Esophagus (tissue), 2 donors: ENCODE measurements around the gene CNP. TPM values are rescaled to one million over a fixed set of nuclear protein-coding genes. Genes with fewer than 3 reads are reported as not detected.
A peak's percentile ranks its signal among the peaks of the same experiment; 100 is the strongest.
"Not testable (repeated sequence)": the region's sequence is repeated elsewhere in the genome, so short reads cannot be mapped to it uniquely, and the experiment has no call there.

Experiments
- H3K27ac ChIP-seq, 2 donors: one replicate each; pipeline ENCODE4 v1.5.1; 2013; ENCODE audit warnings: low read depth in 2 of 2, mild to moderate bottlenecking in 2 of 2, inconsistent platforms in 1 of 2, low read length in 1 of 2, moderate library complexity in 1 of 2
- H3K27me3 ChIP-seq, 2 donors: one replicate each; pipeline ENCODE4 v1.6.1; 2013; ENCODE audit warnings: low read length in 2 of 2, control low read depth in 1 of 2, mild to moderate bottlenecking in 1 of 2; ENCODE audit not compliant: insufficient read depth in 2 of 2, control insufficient read depth in 1 of 2
- H3K36me3 ChIP-seq, 2 donors: one replicate each; pipeline ENCODE4 v1.6.1; 2013; ENCODE audit warnings: low read length in 1 of 2; ENCODE audit not compliant: control insufficient read depth in 2 of 2, insufficient read depth in 2 of 2
- H3K4me1 ChIP-seq, 2 donors: one replicate each; pipeline ENCODE4 v1.6.1; 2013; ENCODE audit warnings: low read length in 1 of 2; ENCODE audit not compliant: control insufficient read depth in 2 of 2, insufficient read depth in 2 of 2
- H3K4me3 ChIP-seq, 2 donors: one replicate each; pipeline ENCODE4 v1.5.1; 2013; ENCODE audit warnings: low read length in 2 of 2, mild to moderate bottlenecking in 2 of 2, low read depth in 1 of 2, moderate library complexity in 1 of 2
- H3K9me3 ChIP-seq, 2 donors: one replicate each; pipeline ENCODE4 v1.6.1; 2013; ENCODE audit warnings: mild to moderate bottlenecking in 2 of 2, low read depth in 1 of 2, low read length in 1 of 2, moderate library complexity in 1 of 2; ENCODE audit not compliant: control insufficient read depth in 2 of 2, insufficient read depth in 1 of 2
- WGBS, 2 donors: extraction: QIAGEN DNeasy Blood & Tissue Kit; methylation state at CpG; one replicate each; pipeline ENCODE4 v1.1.7; 2013; 5-methylcytosine and 5-hydroxymethylcytosine counted together
- polyA plus RNA-seq, 2 donors: library from polyadenylated mRNA; stranded (reverse); fragments of 200-250 nt; gene quantifications; one replicate each; pipeline ENCODE4 v1.2.3, GENCODE V29; 2013
- donor health status: healthy with polysubstance abuse.
- donor health status: Bipolar disorder and iron deficiency.

Gene CNP
- polyA plus RNA-seq, 2 donors = 45.2 to 49.1 TPM

DNA sequence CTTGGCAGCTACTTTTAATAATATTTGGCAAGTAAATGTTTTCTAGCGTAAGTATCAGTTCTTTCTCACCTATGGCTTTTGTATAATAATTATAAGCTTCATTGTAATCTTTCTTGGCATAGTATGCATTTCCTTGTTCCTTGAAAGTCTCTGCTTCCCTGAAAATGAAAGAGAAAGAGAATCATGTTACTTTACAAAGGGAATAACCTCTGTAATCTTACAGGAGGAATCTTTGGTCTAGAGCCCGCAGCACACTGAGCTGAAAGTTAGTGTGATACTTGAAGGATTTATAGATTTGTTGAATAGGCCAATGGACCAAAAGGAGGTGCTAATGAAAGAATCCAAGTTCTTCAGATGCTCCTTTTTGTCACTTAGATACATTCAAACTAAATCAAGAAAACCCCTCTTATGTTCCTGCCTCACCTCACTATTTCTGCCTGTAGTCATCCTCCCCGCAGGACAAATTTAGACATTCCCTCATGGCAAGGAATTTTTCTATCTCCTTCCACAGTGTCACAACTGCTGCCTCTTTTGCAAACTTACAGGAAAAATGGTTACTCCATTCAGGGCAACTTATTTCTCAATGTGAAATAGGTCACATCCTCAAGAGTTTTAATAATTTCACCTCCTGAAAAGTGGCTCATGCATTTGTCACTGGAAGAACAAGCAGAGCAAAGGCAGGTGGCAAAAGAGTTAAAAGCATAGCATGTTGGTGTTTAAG lies 34.0 kb downstream of the CNP start:
- 59 to 71% methylated on average over 3 of the region's 3 CpGs for WGBS, 2 donors
- peaks cover 0 to 4% of the 10 kb centered on the region in 2 donors for H3K4me1 ChIP-seq
- H3K27me3 ChIP-seq = no peaks in the 10 kb centered on the region
- H3K9me3 ChIP-seq = no peaks in the 10 kb centered on the region
- no peak overlapping the region for H3K27ac ChIP-seq
- H3K4me3 ChIP-seq = no peak overlapping the region
- H3K36me3 ChIP-seq = peaks cover 3 to 23% of the 10 kb centered on the region in 2 donors

DNA sequence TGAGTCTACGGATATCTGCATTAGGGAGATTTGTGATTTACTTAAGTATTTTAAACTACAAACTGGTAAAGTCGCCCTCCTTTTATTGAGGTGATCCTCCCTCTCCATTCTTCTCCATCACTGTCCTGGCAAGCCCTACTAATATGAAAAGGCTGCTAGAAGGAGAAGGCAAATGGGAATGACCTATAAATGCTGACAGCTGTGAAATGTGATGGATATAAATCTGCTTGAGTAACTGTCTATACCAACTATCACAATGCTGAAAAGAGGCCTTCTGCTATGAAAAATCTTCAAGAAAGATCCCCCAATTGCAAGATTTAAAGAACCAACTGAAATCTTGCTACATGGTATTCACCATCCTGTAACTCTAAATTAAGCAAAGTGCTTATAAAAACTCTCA lies 35.1 kb downstream of the CNP start:
- no peak overlapping the region for H3K4me3 ChIP-seq
- H3K36me3 ChIP-seq = peaks cover 0 to 17% of the 10 kb centered on the region in 2 donors
- no peak overlapping the region for H3K27ac ChIP-seq
- no peaks in the 10 kb centered on the region for H3K27me3 ChIP-seq
- WGBS, 2 donors = 87 to 96% methylated on average over 2 of the region's 2 CpGs
- H3K9me3 ChIP-seq = no peaks in the 10 kb centered on the region
- H3K4me1 ChIP-seq = peaks cover 0 to 4% of the 10 kb centered on the region in 2 donors

- 85 to 86% methylated on average over 7 of the region's 7 CpGs for WGBS, 2 donors
- no peak overlapping the region for H3K27ac ChIP-seq
- peaks cover 0 to 14% of the 10 kb centered on the region in 2 donors for H3K36me3 ChIP-seq
- peaks cover 0 to 4% of the 10 kb centered on the region in 2 donors for H3K4me1 ChIP-seq
- H3K9me3 ChIP-seq = no peaks in the 10 kb centered on the region
- H3K27me3 ChIP-seq = no peaks in the 10 kb centered on the region
- no peak overlapping the region for H3K4me3 ChIP-seq
Measured at GRCh38 chr17:42002175-42002791, 35.7 kb downstream of the CNP start.

DNA sequence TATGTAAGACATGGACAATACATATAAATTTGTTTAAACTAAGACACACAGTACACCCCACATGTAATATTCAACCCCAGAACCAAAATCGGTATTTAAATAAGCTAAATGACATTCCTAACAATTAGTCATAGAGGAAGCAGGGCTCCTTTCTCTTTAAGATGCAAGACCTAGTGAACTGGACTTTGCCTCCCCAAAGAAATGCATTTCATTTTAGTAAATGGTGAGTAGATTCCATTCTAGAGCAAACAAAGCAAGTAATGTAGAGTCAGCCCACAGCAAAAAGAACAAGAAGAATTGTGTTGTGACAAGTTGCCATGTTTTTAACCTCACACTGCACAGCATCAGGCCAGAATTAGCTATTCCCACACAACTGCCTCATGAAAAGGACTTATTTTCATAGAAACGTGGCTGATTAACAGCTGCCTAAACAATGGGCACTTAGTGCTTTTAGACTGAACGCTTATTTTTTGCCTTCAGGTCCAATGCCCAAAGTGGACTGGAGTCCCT lies 36.3 kb downstream of the CNP start:
- Histone ChIP-seq H3K36me3 (peaks cover 0 to 11% of the 10 kb centered on the region in 2 donors), H3K27me3 (no peaks in the 10 kb centered on the region), H3K4me3 (no peak overlapping the region), H3K27ac (no peak overlapping the region), H3K4me1 (peaks cover 0 to 4% of the 10 kb centered on the region in 2 donors), H3K9me3 (no peaks in the 10 kb centered on the region)
- 56 to 58% methylated on average over 3 of the region's 3 CpGs for WGBS, 2 donors

GRCh38 chr17:42005166-42005565 lies 38.6 kb downstream of the CNP start:
- WGBS, 2 donors = 73 to 84% methylated on average over 1 of the region's 1 CpG
- H3K36me3 ChIP-seq = peaks cover 0 to 7% of the 10 kb centered on the region in 2 donors
- peaks cover 0 to 6% of the 10 kb centered on the region in 2 donors for H3K4me1 ChIP-seq
- no peaks in the 10 kb centered on the region for H3K27me3 ChIP-seq
- H3K27ac ChIP-seq = no peak overlapping the region
- H3K9me3 ChIP-seq = no peaks in the 10 kb centered on the region
- H3K4me3 ChIP-seq = no peak overlapping the region

DNA sequence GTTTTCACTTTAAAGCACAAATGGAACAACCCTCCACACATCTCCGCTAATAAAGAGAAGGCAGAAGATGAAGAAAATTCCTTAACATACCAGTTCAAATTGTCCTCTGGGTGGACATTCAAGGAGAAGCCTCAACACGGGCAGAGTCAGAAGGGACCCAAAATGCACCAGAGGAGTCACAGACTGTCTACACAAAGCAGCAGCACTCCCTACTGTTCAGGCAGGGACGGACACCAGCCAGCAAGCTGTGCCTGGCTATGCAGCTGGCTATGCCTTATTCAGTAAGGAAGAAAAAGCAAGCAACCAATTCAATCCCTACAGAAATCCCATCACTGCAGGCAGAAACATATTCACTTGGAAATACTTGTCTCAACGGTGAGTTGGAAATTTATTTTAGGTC lies 42.6 kb downstream of the CNP start:
- no peak overlapping the region for H3K4me3 ChIP-seq
- no peaks in the 10 kb centered on the region for H3K27me3 ChIP-seq
- no peaks in the 10 kb centered on the region for H3K36me3 ChIP-seq
- peaks cover 2% of the 10 kb centered on the region in 2 donors for H3K4me1 ChIP-seq
- 75 to 77% methylated on average over 4 of the region's 4 CpGs for WGBS, 2 donors
- no peaks in the 10 kb centered on the region for H3K9me3 ChIP-seq
- H3K27ac ChIP-seq = no peak overlapping the region

DNA sequence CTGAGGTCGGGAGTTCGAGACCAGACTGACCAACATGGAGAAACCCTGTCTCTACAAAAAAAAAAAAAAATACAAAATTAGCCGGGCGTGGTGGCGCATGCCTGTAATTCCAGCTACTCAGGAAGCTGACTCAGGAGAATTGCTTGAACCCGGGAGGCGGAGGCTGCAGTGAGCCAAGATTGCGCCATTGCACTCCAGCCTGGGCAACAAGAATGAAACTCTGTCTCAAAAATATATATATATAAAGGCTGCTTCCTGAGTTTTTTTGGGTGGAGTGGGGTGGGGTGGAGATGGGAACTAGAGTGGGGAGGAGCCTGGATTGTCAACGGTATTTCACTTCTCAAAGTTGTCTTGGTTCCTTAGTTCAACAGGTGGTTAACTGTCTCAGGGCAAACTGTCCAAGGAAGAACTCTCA lies 43.7 kb downstream of the CNP start:
- peak overlapping the region; percentile 14 to 64 for H3K27ac ChIP-seq
- not testable (repeated sequence) for H3K4me1 ChIP-seq, H3K27me3 ChIP-seq, H3K9me3 ChIP-seq, H3K4me3 ChIP-seq, H3K36me3 ChIP-seq
- WGBS, 2 donors = 45 to 51% methylated on average over 9 of the region's 9 CpGs

GRCh38 chr17:42010898-42011516 lies 44.4 kb downstream of the CNP start:
- WGBS, 2 donors = 88 to 94% methylated on average over 3 of the region's 3 CpGs
- H3K36me3 ChIP-seq = no peaks in the 10 kb centered on the region
- H3K4me3 ChIP-seq = no peak overlapping the region
- H3K27ac ChIP-seq = peak overlapping the region in 1 of 2 donors; percentile 14
- no peaks in the 10 kb centered on the region for H3K9me3 ChIP-seq
- no peaks in the 10 kb centered on the region for H3K27me3 ChIP-seq
- H3K4me1 ChIP-seq = peaks cover 2% of the 10 kb centered on the region in 2 donors

GRCh38 chr17:42012363-42012762 lies 45.8 kb downstream of the CNP start:
- not testable (repeated sequence) for H3K9me3 ChIP-seq, H3K4me1 ChIP-seq, H3K4me3 ChIP-seq, H3K27me3 ChIP-seq, H3K36me3 ChIP-seq, H3K27ac ChIP-seq
- WGBS, 2 donors = 81% methylated on average over 4 of the region's 4 CpGs
